NCI-H2107 (cell line): Measurements from ENCODE around the gene UBR1.
"Not testable (repeated sequence)": the region's sequence is repeated elsewhere in the genome, so short reads cannot be mapped to it uniquely, and the experiment has no call there.

ENCODE experiments used
- DNase-seq: peaks from one replicate; lab custom pipeline; 2025; lab: John Stamatoyannopoulos, UW

Gene UBR1

DNA sequence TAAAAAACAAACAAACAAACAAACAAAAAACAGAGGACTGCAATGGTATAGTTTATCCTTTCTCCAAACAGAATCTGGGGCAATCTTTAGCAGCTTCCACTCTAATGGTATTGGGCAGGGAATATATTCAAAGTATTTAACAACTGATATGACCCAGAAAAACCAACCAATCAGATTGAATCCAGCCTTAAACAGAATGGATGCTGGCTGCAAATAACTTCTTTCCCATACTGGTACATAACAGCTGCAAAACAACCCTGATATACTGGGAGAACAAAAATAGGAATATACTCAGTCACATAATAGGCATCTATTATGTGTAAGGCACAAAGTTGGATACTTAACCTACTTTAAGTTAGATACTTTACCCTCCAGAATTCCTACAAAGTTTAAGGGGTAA is 49.1 kb downstream of the UBR1 start:
- no peak for DNase-seq

DNA sequence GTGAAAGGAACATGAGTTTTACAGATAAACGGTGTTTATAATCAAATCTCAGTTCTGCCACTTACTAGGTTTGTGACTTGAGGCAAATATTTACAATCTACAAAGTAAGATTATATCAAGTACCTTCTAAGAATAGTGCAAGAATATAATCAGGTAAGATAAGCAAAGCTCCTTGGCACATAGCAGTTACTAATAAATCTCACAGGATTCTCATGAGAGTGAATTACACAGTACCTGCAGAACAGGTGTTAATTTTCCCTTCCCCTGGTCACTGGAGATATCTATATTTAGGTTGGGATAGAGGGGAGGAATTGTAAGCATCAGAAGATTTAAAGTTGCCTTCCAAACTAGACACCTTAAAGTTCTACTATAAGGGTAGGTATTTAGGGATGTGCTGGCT is 53.0 kb downstream of the UBR1 start:
- DNase-seq: no peak

DNA sequence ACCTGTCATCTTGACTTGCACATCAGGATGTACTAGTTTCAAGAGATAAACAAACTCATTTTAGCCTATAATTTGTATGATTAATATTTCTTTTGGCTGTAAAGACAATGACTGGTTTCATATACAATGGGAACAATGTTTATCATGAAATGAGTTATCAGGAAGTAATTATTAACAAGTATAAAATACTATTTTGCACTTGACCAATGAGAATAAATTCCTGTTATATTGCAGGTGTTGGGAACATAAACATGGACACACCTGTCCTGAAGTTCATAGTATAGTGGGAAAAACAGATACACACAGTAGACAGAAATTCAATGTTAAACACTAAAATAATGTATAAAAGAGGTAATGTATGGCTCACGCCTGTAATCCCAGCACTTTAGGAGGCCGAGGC is 56.9 kb downstream of the UBR1 start:
- DNase-seq: no peak

DNA sequence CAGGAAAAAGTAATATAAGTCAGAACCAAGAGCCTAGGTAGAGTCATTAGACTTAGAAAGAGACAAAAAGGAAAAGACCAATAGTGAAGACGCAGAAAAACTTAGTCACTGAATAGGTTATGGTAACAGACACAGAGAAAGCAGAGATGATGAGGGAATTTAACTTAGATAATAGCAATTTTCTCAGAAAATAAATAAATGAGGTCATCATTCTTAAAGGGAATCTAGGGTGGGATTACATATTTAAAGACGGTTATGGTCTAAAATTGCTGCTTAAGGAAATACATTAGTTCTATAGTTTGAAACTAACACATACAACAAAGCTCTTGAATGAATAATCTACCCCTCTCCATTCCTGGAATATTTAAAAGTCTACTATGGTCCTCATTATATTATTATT is 59.4 kb downstream of the UBR1 start:
- no peak for DNase-seq

DNA sequence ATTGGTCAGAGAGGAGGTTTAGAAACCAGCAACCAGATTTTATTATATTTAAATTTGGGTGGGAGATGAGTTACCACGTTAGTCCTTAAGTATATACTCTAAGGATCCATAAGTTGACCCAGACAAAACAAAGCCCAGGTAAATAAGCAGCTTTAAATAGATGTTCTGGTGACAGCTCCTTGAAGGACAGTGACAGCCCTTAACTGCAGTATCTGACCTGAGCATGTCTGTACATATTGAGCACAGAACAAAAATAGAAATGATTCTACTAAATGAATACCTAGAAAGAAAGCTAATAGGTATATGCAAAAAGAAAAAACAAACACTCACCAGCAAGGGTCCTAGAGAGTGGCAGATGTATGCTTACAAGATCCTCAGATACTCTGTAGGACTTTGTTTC is 63.0 kb downstream of the UBR1 start:
- no peak for DNase-seq

DNA sequence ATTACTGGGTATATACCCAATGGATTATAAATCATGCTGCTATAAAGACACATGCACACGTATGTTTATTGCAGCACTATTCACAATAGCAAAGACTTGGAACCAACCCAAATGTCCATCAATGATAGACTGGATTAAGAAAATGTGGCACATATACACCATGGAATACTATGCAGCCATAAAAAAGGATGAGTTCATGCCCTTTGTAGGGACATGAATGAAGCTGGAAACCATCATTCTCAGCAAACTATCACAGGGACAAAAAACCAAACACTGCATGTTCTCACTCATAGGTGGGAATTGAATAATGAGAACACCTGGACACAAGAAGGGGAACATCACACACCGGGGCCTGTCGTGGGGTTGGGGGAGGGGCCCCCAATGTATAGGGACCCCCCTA is 64.8 kb downstream of the UBR1 start:
- not testable (repeated sequence) for DNase-seq

DNA sequence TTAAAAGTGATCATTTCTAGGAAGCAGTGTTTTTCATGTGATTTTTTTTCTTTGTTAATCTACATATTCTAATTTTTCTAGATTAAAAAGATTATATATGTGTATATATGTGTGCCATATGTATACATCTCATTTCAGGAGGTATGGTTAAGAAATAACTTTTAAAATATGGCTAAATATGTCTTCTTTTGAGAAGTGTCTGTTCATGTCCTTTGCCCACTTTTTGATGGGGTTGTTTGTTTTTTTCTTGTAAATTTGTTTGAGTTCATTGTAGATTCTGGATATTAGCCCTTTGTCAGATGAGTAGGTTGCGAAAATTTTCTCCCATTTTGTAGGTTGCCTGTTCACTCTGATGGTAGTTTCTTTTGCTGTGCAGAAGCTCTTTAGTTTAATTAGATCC is 70.6 kb downstream of the UBR1 start:
- not testable (repeated sequence) for DNase-seq

DNA sequence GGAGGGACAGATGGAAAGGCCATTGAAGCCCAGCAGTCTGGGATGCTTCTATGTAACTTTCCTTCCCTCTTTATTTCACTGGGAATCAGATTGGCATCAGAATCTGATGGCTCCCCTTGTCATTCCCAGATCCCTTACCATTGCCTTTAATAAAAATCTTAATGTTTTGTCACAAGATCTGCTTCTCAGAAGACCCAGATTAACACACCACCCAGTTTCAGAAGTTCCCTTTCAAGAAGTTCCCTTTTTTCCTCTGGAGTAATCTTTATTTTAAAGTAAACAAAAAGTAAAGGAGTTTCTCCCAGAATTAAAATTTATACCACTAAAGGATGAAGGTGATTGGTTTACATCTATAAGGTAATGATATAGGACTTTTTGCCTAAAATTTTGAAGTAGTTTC is 76.4 kb downstream of the UBR1 start:
- no peak for DNase-seq

DNA sequence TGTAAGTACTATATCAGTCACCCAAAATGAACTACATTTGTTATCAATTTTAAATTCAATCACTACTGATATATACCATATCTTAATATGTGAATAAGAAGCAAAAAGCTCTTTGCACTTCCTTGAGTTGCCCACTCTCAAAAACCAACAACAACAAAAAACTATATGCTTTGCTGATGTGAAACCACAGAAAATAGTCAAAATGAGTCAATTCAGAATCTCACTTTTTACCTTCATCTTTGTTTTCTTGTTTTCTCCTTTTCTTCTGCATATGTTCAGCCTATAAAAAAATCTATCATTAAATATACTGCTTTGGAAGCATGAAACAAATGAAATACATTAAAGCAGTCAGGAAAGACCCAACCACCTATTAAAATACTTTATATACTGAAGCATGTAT is 80.7 kb downstream of the UBR1 start:
- DNase-seq: no peak

DNA sequence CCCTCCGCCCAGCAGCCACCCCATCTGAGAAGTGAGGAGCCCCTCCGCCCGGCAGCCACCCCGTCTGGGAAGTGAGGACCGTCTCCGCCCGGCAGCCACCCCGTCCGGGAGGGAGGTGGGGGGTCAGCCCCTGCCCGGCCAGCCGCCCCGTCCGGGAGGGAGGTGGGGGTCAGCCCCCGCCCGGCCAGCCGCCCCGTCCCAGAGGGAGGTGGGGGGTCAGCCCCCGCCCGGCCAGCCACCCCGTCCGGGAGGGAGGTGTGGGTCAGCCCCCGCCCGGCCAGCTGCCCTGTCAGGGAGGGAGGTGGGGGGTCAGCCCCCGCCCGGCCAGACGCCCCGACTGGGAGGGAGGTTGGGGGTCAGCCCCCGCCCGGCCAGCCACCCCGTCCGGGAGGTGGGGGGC is 91.2 kb downstream of the UBR1 start:
- not testable (repeated sequence) for DNase-seq

DNA sequence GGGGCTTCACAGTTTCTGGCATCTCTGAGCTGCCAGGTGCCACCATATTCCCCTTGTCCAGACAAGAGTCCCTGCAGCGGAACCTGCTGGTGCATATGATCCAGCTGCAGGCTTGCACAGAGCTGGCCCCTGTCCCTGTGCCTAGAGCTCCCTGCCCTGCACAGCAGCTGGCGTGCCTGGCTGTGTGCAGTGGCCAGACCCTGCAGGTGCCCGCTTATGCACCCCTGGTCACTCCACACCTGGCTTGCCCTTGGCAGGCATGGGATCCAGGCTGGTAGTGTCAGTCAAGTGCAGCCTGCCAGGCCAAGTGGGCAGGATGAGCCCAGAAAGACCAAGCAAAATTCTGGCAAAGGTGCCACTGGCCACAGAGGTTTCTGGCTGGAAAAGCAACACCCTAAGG is 96.6 kb downstream of the UBR1 start:
- DNase-seq: no peak

DNA sequence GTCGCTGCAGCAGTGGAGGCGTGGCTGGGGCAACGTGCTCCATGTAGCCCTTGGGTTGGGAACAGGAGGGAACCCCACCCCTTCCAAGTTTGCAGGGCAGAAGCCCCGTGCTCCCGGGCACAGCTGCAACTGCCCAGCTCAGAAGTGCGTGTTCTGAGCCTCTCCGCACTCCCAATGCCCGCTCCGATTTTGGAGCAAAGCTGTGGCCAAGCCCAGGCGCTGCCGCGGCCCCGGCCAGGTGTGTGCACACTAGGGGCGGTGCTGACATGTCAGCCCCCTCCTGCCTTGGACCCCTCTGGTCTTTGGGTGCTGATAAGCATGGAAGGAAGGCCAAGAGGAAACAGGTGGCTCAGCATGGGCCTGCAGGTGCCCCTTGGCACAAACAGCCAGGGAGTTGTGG is 97.7 kb downstream of the UBR1 start:
- DNase-seq: no peak

DNA sequence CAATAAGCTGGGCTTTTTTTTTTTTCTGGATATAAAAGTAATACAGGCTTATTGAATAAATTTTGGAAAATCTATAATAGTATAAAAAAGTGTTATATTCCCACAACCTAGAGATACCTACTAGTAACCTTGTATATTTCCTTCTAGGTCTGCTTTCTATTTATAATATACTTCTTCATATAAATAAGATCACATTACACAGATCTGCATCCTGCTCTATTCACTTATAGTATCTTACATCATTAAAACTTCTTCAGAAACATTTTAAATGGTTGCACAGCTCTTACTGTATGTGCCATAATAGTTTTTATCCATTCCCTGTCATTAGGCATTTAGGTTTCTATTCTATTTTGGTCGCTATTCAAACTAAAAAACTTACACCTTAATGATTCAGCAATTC is 98.3 kb downstream of the UBR1 start:
- no peak for DNase-seq

DNA sequence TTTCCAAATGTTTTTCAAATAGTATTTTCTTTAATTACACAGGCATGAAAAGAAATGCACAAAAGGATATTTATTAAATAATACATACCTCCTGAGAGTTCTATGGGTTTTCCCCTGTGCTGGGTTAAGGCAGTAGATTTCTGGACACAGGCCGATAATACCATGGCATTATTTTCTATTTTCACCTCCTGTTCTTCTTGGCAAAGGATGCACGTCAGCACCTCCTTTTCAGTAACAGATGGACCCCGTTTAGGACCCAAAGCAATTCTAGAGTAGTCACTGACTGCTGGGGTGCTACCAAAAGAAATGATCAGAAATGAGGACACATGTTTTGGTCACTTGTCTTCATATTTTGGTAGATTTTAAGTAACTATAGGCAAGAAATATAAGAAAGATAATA is 98.8 kb downstream of the UBR1 start:
- DNase-seq: no peak

DNA sequence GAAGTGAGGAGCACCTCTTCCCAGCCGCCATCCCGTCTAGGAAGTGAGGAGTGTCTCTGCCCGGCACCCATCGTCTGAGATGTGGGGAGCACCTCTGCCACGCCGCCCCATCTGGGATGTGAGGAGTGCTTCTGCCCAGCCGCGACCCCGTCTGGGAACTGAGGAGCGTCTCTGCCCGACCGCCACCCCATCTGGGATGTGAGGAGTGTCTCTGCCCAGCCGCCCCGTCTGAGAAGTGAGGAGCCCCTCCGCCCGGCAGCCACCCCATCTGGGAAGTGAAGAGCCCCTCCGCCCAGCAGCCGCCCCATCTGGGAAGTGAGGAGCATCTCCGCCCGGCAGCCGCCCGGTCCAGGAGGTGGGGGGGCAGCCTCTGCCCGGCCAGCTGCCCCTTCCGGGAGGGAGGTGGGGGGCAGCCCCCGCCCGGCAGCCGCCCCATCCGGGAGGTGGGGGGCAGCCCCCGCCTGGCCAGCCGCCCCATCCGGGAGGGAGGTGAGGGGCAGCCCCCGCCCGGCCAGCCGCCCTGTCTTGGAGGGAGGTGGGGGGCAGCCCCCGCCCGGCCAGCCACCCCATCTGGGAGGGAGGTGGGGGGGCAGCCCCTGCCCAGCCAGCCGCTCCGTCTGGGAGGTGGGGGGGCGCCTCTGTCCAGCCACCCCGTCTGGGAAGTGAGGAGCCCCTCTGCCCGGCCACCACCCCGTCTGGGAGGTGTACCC is 100.8 kb downstream of the UBR1 start:
- not testable (repeated sequence) for DNase-seq

DNA sequence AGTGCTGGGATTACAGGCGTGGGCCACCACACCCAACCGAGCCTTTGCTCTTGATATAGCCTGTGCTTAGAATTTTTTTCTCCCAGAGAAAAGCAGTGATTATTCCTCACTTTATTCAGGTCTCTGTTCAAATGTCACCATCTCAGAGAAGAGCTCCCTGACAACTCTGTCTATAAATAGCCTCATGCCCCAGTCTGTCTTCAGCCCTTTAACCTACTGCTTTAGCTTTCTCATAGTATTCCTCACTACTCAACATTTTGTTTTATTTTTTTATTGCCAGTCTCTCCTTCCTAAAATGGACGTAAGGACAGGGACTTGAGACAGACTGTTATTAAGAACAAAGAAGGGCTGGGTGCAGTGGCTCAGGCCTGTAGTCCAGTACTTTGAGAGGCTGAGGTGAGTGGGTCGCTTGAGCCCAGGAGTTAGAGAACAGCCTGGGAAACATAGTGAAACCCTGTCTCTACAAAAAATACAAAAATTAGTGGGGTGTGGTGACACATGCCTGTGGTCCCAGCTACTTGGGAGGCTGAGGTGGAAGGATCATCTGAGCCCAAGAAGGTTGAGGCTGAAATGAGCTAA is 106.5 kb downstream of the UBR1 start:
- DNase-seq: no peak

DNA sequence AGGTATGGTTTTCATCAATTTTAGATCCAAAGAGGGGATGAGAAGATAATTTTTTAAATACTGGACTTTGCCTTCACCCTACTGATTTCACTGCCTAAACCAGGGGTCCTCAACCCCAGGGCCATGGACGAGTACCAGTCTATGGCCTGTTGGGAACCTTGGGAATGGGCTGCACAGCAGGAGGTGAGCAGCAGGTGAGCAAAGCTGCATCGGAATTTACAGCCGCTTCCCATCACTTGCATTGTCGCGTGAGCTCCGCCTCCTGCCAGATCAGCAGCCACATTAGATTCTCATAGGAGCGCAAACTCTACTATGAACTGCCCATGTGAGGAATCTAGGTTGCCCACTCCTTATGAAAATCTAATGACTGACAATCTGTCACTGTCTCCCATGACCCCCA is 109.0 kb downstream of the UBR1 start:
- DNase-seq: no peak

DNA sequence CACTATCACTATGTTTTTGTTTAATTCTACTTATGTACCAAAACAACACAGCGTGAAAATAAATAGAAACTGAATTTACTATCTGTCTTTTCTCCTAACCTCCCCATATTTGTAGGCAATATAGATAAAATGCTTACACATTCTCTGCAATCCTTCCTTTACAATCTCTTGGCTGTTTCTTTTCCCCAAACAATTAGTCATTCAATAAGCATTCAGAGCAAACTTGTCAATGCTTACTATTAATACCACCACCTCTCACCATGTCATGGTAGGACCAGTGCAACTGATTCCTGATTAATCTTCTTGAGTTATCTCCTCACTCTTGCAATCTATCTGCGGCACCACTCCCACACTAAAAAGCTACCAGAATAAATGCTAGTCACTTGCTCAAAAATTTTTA is 111.3 kb downstream of the UBR1 start:
- no peak for DNase-seq

DNA sequence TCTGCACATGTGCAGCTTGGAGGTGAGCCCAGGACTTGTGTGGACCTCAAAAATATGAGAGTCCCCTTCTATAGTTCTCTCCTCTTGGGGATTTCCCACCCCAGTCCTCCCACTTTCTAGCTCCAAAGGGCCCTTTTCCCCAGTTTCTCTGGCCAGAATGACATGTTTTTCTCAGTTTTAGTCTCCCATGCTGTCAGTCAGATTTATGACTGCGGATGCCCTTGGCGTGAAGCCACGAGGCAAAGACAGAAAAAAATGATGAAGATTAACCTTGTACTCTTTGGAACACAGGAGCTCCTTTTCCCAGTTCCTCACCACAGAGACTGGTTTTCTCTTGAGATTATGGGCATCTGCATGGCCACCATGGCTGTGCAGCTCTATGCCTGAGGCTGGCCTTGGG is 113.2 kb downstream of the UBR1 start:
- no peak for DNase-seq

DNA sequence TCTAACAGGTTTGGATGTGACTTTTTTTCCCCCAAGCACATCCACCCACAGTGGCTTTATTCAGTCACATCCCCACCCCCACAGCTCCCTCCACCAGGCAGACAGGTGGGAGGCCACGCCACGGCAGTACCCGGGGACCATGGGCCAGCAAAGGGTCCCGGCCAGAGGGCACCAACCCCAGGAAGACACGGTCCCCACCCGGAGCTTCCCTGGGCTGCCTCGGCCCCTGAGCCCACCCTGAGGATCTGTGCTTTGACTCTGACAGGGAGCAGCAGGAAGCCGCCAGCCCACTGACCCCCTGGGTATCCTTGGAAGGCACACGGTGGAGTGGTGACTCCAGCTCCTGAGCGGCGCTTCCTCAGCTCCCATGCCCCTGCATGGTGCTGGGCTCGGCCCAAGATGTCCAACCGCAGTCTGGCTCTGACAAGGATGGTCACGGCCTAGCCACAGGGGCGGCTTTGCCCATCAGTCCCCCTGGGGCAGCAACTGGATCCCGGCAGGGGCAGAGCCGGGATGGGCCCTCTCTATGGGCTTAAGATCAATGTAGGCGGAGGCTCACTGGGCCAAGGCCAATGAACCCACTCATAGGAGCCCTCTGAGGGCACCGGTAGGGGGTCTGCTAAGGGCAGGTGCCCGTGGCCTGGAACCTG is 119.0 kb downstream of the UBR1 start:
- DNase-seq: no peak

DNA sequence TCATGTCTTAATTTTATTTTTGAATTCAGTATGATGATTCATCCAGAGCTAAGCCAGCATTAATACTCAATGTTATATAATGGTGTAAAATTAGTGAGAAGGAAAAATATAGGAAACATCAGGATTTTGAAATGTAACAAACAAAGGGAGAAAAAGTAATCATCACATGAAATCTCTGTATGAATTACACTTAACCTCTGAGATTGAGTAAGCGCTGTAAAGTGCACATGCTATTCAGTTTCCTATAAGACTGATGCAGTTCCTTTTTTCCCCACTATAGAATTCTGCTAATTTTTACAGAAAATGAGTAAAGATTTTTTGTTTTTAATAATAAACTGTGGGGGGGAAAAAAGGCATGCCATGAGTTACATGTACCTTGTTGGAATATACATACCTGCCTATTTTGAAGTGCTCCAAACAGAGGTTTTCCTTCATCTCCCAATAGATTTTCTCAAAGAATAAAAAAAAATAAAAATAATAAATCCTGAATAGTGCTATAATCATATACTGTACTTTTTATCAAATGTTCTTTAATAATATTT is 121.3 kb downstream of the UBR1 start:
- DNase-seq: no peak

DNA sequence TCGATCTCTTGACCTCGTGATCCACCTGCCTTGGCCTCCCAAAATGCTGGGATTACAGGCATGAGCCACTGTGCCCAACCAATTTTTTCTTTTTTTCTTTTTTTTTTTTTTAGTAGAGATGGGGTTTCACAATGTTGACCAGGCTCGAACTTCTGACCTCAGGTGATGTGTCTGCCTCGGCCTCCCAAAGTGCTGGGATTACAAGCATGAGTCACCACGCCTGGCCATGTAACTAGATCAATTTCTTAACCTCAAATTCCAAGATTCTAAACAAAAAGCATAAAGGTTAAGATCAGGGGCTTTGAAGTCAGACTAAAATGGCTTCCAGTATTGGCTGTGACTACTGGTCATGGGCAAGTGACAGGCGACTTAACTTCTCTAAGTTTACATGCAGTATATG is 126.7 kb downstream of the UBR1 start:
- not testable (repeated sequence) for DNase-seq

DNA sequence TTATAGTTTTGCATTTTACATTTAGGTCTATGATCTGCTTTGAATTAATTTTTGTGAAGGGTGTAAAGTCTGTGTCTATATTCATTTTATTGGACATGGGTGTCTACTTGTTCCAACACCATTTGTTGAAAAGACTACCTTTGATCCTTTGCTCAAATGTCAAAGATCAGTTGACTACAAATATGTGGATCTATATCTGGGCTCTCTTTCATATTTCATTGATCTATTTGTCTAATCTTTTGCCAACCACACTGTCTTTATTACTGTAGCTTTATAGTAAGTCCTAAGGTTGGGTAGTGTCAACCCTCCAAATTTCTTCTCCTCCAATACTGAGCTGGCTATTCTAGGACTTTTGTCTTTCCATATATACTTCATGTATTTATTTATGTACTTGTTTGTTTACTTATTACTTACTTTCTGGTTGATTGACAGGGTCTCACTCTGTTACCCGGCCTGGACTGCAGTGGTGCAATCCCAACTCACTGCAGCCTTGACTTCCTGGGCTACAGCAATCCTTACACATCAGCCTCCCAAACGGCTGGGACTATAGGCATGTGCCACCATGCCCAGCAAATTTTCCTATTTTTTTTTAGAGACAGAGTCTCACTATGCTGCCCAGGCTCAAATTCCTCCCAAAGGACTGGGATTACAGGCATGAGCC is 131.5 kb downstream of the UBR1 start:
- no peak for DNase-seq
